ENCODE results near the gene TRPV3.

DNA sequence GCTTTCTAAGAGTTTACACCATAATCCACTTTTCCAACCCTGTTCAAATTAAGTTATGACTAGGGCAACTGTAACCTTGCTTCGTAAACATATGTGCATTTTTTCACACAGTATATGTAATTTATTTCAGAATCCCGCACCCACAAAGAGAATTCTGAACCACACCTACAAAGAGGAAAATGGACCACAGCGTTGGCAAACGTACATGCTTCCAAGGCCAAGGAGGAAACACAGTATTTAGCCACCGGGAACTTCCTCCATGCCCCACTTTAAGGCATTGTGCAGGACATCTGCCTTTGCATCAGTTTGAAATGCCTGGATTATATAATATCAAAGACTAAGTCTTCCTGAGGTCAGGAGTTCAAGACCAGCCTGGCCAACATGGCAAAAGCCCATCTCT, 88.1 kb downstream of the TRPV3 start:
- no peak for TF ChIP-seq ZNF12 (CRISPR knock-in tag; IDR thresholded peaks at IDR 0.05)
- no peak for TF ChIP-seq ZNF146 (CRISPR knock-in tag; IDR thresholded peaks at IDR 0.05; ENCODE audit: unreplicated experiment)
- TF ChIP-seq, protein P1, sequence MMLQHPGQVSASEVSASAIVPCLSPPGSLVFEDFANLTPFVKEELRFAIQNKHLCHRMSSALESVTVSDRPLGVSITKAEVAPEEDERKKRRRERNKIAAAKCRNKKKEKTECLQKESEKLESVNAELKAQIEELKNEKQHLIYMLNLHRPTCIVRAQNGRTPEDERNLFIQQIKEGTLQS (IDR thresholded peaks at IDR 0.05): no peak
- TF ChIP-seq, protein P1 (CRISPR knock-in tag; conservative IDR thresholded peaks at IDR 0.05): no peak
- TF ChIP-seq ZNF830 (CRISPR knock-in tag; IDR thresholded peaks at IDR 0.05): no peak
